HepG2 (cell line): ENCODE results near the gene GTF2F1. TPM values are rescaled to one million over a fixed set of nuclear protein-coding genes. Genes with fewer than 3 reads are reported as not detected.

Experiments used
- ATAC-seq: fragments of 200-7000 bp; cut with Tn5 transposase; 3 replicates; pipeline ENCODE4 v1.9.1; 2020; ENCODE audit warnings: mild to moderate bottlenecking, moderate library complexity
- BruUV-seq: library from RNA; stranded (reverse); fragments of 400-500 nt; replicated peaks from 2 replicates; lab custom pipeline; 2021; lab: Mats Ljungman, UMichigan
- CTCF ChIA-PET: fragments of 300-600 bp; formaldehyde crosslinking; extraction: SDS; loops from one replicate; lab custom pipeline; 2021; ENCODE audit warnings: low total read pairs, inconsistent platforms, low intra/inter-chr PET ratio; lab: Yijun Ruan, JAX
- POLR2A ChIA-PET: fragments of 350-600 bp; sonication (Branson Sonifier 250); formaldehyde crosslinking; loops from one replicate; lab custom pipeline; 2020; ENCODE audit warnings: antibody characterized with exemption, inconsistent platforms; lab: Yijun Ruan, JAX
- DNase-seq: peaks from one replicate; pipeline ENCODE4 v3.0.0-alpha.2; 2015; ENCODE audit warnings: low spot score
- FAIRE-seq: peaks from 3 replicates; lab custom pipeline; 2011; peaks lifted over from hg19 to GRCh38; lab: Jason Lieb, UNC
- H2AFZ ChIP-seq: one replicate; pipeline ENCODE4 v1.6.1; 2011; ENCODE audit warnings: low read length, inconsistent platforms
- H3K27ac ChIP-seq: fragments of 300-600 bp; 3 replicates; pipeline ENCODE4 v1.8.0; 2011; ENCODE audit warnings: mixed run types, mild to moderate bottlenecking, mixed read lengths, low read length, inconsistent platforms; ENCODE audit not compliant: insufficient read depth; ENCODE audit errors: extremely low read length
- H3K27me3 ChIP-seq, 2 experiments: fragments of 200-600 bp in 1 of 2; 2 replicates in 1 of 2; 3 replicates in 1 of 2; pipeline versions ENCODE4 v1.6.0 to v1.8.0; 2011; ENCODE audit warnings: low read length in 2 of 2, mild to moderate bottlenecking in 2 of 2, moderate library complexity in 2 of 2, inconsistent platforms in 1 of 2; ENCODE audit not compliant: insufficient read depth in 2 of 2, control insufficient read depth in 1 of 2
- H3K36me3 ChIP-seq, 2 experiments: fragments of 200-600 bp in 1 of 2; replicated peaks in 1 of 2; 2 replicates in 1 of 2; 3 replicates in 1 of 2; pipeline versions ENCODE4 v1.5.1 to v1.8.0; 2011; ENCODE audit warnings: low read length in 2 of 2, inconsistent platforms in 1 of 2; ENCODE audit not compliant: insufficient read depth in 2 of 2, control insufficient read depth in 1 of 2
- H3K4me1 ChIP-seq: 2 replicates; pipeline ENCODE4 v1.5.1; 2012; ENCODE audit warnings: low read length, inconsistent platforms; ENCODE audit not compliant: insufficient read depth
- H3K4me2 ChIP-seq: 2 replicates; pipeline ENCODE4 v1.6.0; 2011; ENCODE audit warnings: low read depth, low read length, inconsistent platforms
- H3K4me3 ChIP-seq, 3 experiments: fragments of 200-600 bp in 1 of 3; sonication (generic), shearing (Covaris generic) in 1 of 3; replicated peaks in 1 of 3; 2 replicates each; pipeline ENCODE4 v1.5.1; 2011 to 2016; ENCODE audit warnings: low read length in 3 of 3, inconsistent platforms in 2 of 3, low read depth in 2 of 3, mild to moderate bottlenecking in 2 of 3, control low read depth in 1 of 3, mixed read lengths in 1 of 3; ENCODE audit not compliant: insufficient read depth in 1 of 3
- H3K79me2 ChIP-seq: one replicate; pipeline ENCODE4 v1.6.1; 2011; ENCODE audit warnings: low read length, inconsistent platforms; ENCODE audit not compliant: insufficient read depth
- H3K9ac ChIP-seq: 2 replicates; pipeline ENCODE4 v1.6.0; 2011; ENCODE audit warnings: mild to moderate bottlenecking, low read depth, low read length, inconsistent platforms; ENCODE audit not compliant: insufficient read depth
- H3K9me3 ChIP-seq: 2 replicates; pipeline ENCODE4 v1.5.1; 2012; ENCODE audit warnings: mild to moderate bottlenecking, low read length
- H4K20me1 ChIP-seq: 2 replicates; pipeline ENCODE4 v1.6.0; 2011; ENCODE audit warnings: inconsistent platforms, mild to moderate bottlenecking, low read length, moderate library complexity; ENCODE audit not compliant: insufficient read depth
- AGO2 ChIP-seq: fragments of 200-400 bp; formaldehyde crosslinking; optimal IDR thresholded peaks from 2 replicates; pipeline ENCODE3; 2017; ENCODE audit warnings: mild to moderate bottlenecking, low read depth, low read length, moderate library complexity
- FOSL2 ChIP-seq: sonication (generic); formaldehyde crosslinking; IDR thresholded peaks from 2 replicates; pipeline ENCODE4 v1.4.0; 2020; ENCODE audit warnings: missing genetic modification reagents
- JDP2 ChIP-seq: sonication (generic); formaldehyde crosslinking; IDR thresholded peaks from 2 replicates; pipeline ENCODE4 v1.8.1; 2022; ENCODE audit warnings: missing genetic modification reagents, borderline replicate concordance
- NCOR1 ChIP-seq: fragments of 200-600 bp; sonication (generic); IDR thresholded peaks from 2 replicates; pipeline ENCODE4 v1.7.0; 2017; ENCODE audit warnings: antibody characterized with exemption, low read length, borderline replicate concordance
- POGZ ChIP-seq: sonication (generic); formaldehyde crosslinking; IDR thresholded peaks from 2 replicates; pipeline ENCODE4 v1.4.0; 2020; ENCODE audit warnings: mild to moderate bottlenecking, missing genetic modification reagents
- POLR2A ChIP-seq, 2 experiments: IDR thresholded peaks; 2 replicates each; pipeline ENCODE4 v1.6.1; 2011; ENCODE audit warnings: low read depth in 2 of 2, low read length in 2 of 2, mild to moderate bottlenecking in 1 of 2, moderate library complexity in 1 of 2; ENCODE audit not compliant: insufficient read depth in 1 of 2
- RBFOX2 ChIP-seq: fragments of 200-400 bp; formaldehyde crosslinking; IDR thresholded peaks from 2 replicates; pipeline ENCODE4 v1.6.1; 2017; ENCODE audit warnings: low read depth, mild to moderate bottlenecking, low read length
- RBM22 ChIP-seq: fragments of 200-400 bp; formaldehyde crosslinking; optimal IDR thresholded peaks from 2 replicates; pipeline ENCODE3; 2017; ENCODE audit warnings: mild to moderate bottlenecking, low read length, moderate library complexity
- YEATS4 ChIP-seq: sonication (generic); formaldehyde crosslinking; IDR thresholded peaks from 2 replicates; pipeline ENCODE4 v1.4.0; 2020; ENCODE audit warnings: missing genetic modification reagents, borderline replicate concordance
- ZFP62 ChIP-seq: sonication (generic); formaldehyde crosslinking; IDR thresholded peaks from 2 replicates; pipeline ENCODE4 v1.4.0; 2020; ENCODE audit warnings: missing genetic modification reagents
- ZNF24 ChIP-seq: fragments of 450-650 bp; IDR thresholded peaks from 2 replicates; pipeline ENCODE4 v1.6.1; 2017; ENCODE audit warnings: antibody characterized with exemption, mild to moderate bottlenecking
- ZNF354B ChIP-seq: sonication (generic); formaldehyde crosslinking; IDR thresholded peaks from 2 replicates; pipeline ENCODE4 v1.8.0; 2022; ENCODE audit warnings: mild to moderate bottlenecking, missing genetic modification reagents
- ZNF496 ChIP-seq: sonication (generic); formaldehyde crosslinking; IDR thresholded peaks from 2 replicates; pipeline ENCODE4 v1.8.1; 2023; ENCODE audit warnings: mild to moderate bottlenecking, moderate library complexity, missing genetic modification reagents; ENCODE audit not compliant: insufficient replicate concordance
- ZSCAN9 ChIP-seq: IDR thresholded peaks from 2 replicates; pipeline ENCODE4 v1.6.1; 2016; ENCODE audit warnings: borderline replicate concordance
- WGBS: methylation state at CpG from one replicate; pipeline ENCODE4 v1.1.6; 2017; ENCODE audit warnings: low lambda C conversion rate; 5-methylcytosine and 5-hydroxymethylcytosine counted together
- in situ Hi-C: cut with HindIII; loops from 2 replicates; pipeline ENCODE4 v1.10.0; 2017; ENCODE audit warnings: low pct_unique_long_range_greater_than_20kb; ENCODE audit not compliant: extremely low pct_ligation_motif_present
- intact Hi-C: fragments of 100-400 bp; cut with micrococcal nuclease; formaldehyde crosslinking; loops from one replicate; pipeline ENCODE4 v1.10.0; 2022; ENCODE audit not compliant: unreplicated experiment
- polyA plus RNA-seq, 8 experiments: library from polyadenylated mRNA; depleted of rRNA in 3 of 8; stranded (reverse) in 7 of 8; unstranded in 1 of 8; fragments of >200 nt; fragmentation: Illumina TruSeq in 4 of 8; extraction: Trizol in 4 of 8; gene quantifications; 2 replicates each; pipeline versions ENCODE4 v1.2.1 to v1.2.3, GENCODE V29; 2011 to 2016; ENCODE audit warnings: low read depth in 4 of 8, missing spikeins in 1 of 8, mixed read lengths in 1 of 8; ENCODE audit not compliant: insufficient read depth in 1 of 8
- total RNA-seq, 5 experiments: library from RNA; depleted of rRNA; stranded (reverse); fragments of >200 nt; fragmentation: Illumina TruSeq; extraction: Trizol; gene quantifications; 2 replicates each; pipeline ENCODE4 v1.2.3, GENCODE V29; 2016; ENCODE audit warnings: low read depth in 1 of 5
- TF ChIP-seq, protein P1 (sequence below): sonication (generic); formaldehyde crosslinking; IDR thresholded peaks from 2 replicates; pipeline ENCODE4 v1.9.0; 2021; ENCODE audit warnings: mild to moderate bottlenecking, missing genetic modification reagents

GTF2F1 gene
- total and polyA plus RNA-seq, 2 of the 13 experiments (the other 11 are each of a cell fraction or from before 2014, with no cell fraction given): 27.8 to 34.1 TPM

DNA sequence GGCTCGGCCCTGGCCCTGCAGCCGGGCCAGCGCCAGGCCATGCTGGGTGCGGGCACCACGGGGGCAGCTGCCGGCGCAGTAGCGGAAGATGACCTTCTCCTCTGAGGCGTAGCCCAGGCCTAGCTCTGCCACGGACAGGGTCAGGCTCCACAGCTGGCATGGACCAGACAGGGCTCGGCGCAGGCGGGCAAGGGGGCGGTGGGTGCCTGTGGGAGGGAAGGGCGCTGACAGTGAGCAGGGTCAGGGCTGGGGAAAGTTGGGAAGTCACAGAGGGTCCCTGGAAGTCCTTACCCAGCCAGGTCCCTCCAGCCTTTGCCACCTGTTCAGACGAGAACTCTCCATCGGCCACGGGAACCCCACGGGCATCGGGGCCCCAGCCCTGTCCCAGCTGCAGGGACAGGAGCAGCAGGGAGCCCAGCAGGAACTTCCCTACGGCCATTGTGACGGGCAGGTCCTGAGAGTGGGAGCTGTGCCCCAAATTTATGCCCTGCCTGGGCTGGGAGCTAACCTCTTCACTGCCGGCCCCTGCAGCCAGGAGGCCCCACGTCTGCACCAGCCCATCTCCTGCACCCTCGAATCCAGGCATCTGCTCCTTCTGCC is 17.5 kb downstream of the GTF2F1 start, which contains the start of gene PSPN:
Gene PSPN (minus strand): TSS at position 523 of the 600 bp plus-strand sequence. CDS start 84 bp downstream, at position 439.
- no peaks in the 10 kb centered on the region for H3K27me3 ChIP-seq
- no peaks in the 10 kb centered on the region for H3K79me2 ChIP-seq
- CTCF ChIA-PET: no interaction called here
- no peak within 1 kb of the TSS for H3K4me3 ChIP-seq
- peaks cover 14% of the 10 kb centered on the region for H3K4me1 ChIP-seq
- FAIRE-seq: no peak
- peaks cover 7 to 17% of the 10 kb centered on the region in 2 experiments; a peak in 4 of 5 replicates for H3K36me3 ChIP-seq
- no peak within 1 kb of the TSS for H3K27ac ChIP-seq
- 98% methylated on average over 17 of the region's 25 CpGs for WGBS
- POLR2A ChIA-PET: interaction anchor here (0.8 kb wide), 1 partner anchor 13 kb away, joined by 3 read pairs; no protein-coding TSS in a partner anchor
- DNase-seq: no peak
- 0 out of 2 replicates have a peak, but pooled peaks have one; percentile 9 for TF ChIP-seq RBFOX2
- peak in 1 of 2 experiments; percentile 48; a peak in 2 of 4 replicates for TF ChIP-seq POLR2A (IDR thresholded peaks at IDR 0.05; ENCODE audit: insufficient read depth in 1 of 2, low read depth in 2 of 2, low read length in 2 of 2)
- TF ChIP-seq, protein P1, sequence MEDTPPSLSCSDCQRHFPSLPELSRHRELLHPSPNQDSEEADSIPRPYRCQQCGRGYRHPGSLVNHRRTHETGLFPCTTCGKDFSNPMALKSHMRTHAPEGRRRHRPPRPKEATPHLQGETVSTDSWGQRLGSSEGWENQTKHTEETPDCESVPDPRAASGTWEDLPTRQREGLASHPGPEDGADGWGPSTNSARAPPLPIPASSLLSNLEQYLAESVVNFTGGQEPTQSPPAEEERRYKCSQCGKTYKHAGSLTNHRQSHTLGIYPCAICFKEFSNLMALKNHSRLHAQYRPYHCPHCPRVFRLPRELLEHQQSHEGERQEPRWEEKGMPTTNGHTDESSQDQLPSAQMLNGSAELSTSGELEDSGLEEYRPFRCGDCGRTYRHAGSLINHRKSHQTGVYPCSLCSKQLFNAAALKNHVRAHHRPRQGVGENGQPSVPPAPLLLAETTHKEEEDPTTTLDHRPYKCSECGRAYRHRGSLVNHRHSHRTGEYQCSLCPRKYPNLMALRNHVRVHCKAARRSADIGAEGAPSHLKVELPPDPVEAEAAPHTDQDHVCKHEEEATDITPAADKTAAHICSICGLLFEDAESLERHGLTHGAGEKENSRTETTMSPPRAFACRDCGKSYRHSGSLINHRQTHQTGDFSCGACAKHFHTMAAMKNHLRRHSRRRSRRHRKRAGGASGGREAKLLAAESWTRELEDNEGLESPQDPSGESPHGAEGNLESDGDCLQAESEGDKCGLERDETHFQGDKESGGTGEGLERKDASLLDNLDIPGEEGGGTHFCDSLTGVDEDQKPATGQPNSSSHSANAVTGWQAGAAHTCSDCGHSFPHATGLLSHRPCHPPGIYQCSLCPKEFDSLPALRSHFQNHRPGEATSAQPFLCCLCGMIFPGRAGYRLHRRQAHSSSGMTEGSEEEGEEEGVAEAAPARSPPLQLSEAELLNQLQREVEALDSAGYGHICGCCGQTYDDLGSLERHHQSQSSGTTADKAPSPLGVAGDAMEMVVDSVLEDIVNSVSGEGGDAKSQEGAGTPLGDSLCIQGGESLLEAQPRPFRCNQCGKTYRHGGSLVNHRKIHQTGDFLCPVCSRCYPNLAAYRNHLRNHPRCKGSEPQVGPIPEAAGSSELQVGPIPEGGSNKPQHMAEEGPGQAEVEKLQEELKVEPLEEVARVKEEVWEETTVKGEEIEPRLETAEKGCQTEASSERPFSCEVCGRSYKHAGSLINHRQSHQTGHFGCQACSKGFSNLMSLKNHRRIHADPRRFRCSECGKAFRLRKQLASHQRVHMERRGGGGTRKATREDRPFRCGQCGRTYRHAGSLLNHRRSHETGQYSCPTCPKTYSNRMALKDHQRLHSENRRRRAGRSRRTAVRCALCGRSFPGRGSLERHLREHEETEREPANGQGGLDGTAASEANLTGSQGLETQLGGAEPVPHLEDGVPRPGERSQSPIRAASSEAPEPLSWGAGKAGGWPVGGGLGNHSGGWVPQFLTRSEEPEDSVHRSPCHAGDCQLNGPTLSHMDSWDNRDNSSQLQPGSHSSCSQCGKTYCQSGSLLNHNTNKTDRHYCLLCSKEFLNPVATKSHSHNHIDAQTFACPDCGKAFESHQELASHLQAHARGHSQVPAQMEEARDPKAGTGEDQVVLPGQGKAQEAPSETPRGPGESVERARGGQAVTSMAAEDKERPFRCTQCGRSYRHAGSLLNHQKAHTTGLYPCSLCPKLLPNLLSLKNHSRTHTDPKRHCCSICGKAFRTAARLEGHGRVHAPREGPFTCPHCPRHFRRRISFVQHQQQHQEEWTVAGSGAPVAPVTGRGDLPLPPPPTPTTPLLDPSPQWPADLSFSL (CRISPR knock-in tag): no peak
- no peak for TF ChIP-seq ZNF496 (CRISPR knock-in tag)
- TF ChIP-seq ZSCAN9 (CRISPR knock-in tag): no peak
- peak; percentile 47 for TF ChIP-seq RBM22
- TF ChIP-seq ZNF24: no peak
- TF ChIP-seq YEATS4 (CRISPR knock-in tag): no peak
- TF ChIP-seq ZFP62 (CRISPR knock-in tag): no peak
- peak; percentile 52 for TF ChIP-seq AGO2
- no peak for TF ChIP-seq POGZ (CRISPR knock-in tag)
- TF ChIP-seq JDP2: no peak
- no peak for TF ChIP-seq ZNF354B
- no peak for TF ChIP-seq NCOR1
- TF ChIP-seq FOSL2 (CRISPR knock-in tag): no peak
- TF ChIP-seq, all 625 proteins: peak for 4
- no peak for ATAC-seq
- no TSS peak for BruUV-seq
- H2AFZ ChIP-seq: no peak within 1 kb of the TSS
- intact Hi-C loops (no loop called here), in situ Hi-C loops (no loop called here)
- H3K4me2 ChIP-seq: no peak within 1 kb of the TSS
- no peaks in the 10 kb centered on the region for H3K9me3 ChIP-seq
- no peak within 1 kb of the TSS for H3K9ac ChIP-seq
- H4K20me1 ChIP-seq: peaks cover 3% of the 10 kb centered on the region; the same call in 1 of the 2 replicates
